Hematopoietic multipotent progenitor cell (in vitro differentiated cells): Measurements from ENCODE around the gene RMDN2. TPM values are rescaled to one million over a fixed set of nuclear protein-coding genes. Genes with fewer than 3 reads are reported as not detected.
"Not testable (repeated sequence)": the region's sequence is repeated elsewhere in the genome, so short reads cannot be mapped to it uniquely, and the experiment has no call there.

ENCODE experiments used
- DNase-seq, 3 donors: peaks; one replicate each; pipeline ENCODE4 v3.0.0-alpha.2; 2011 to 2015; ENCODE audit warnings: low read depth in 2 of 3, low spot score in 2 of 3
- total RNA-seq: library from RNA; depleted of rRNA; stranded (reverse); fragments of >200 nt; gene quantifications from one replicate; pipeline ENCODE4 v1.2.3, GENCODE V29; 2012

The RMDN2 gene
- total RNA-seq, 1 donor, result 1.1 TPM

GRCh38 chr2:37984176-37984575 lies 59.1 kb downstream of the RMDN2 start:
- no peak for DNase-seq

- peak in 2 of 3 donors; percentile 6 to 22 for DNase-seq
Measured at GRCh38 chr2:37984589-37984988, 59.5 kb downstream of the RMDN2 start.

GRCh38 chr2:37985333-37985732 lies 60.2 kb downstream of the RMDN2 start:
- DNase-seq, result no peak

- no peak for DNase-seq
Measured at GRCh38 chr2:37987098-37987775, 62.1 kb downstream of the RMDN2 start.

GRCh38 chr2:37992601-37993000 lies 67.5 kb downstream of the RMDN2 start:
- DNase-seq, result no peak

GRCh38 chr2:37993143-37993542 lies 68.1 kb downstream of the RMDN2 start:
- peak in 1 of 3 donors; percentile 12 for DNase-seq

- DNase-seq, result no peak
Measured at GRCh38 chr2:37997629-37998028, 72.5 kb downstream of the RMDN2 start.

GRCh38 chr2:38000485-38001222 lies 75.6 kb downstream of the RMDN2 start:
- no peak for DNase-seq

GRCh38 chr2:38010187-38010586 lies 85.1 kb downstream of the RMDN2 start:
- DNase-seq, result not testable (repeated sequence)

GRCh38 chr2:38010995-38011394 lies 85.9 kb downstream of the RMDN2 start:
- no peak for DNase-seq

GRCh38 chr2:38013158-38013752 lies 88.2 kb downstream of the RMDN2 start:
- no peak for DNase-seq

- DNase-seq, result no peak
Measured at GRCh38 chr2:38016219-38016618, 91.1 kb downstream of the RMDN2 start.

- no peak for DNase-seq
Measured at GRCh38 chr2:38017836-38018235, 92.7 kb downstream of the RMDN2 start.

GRCh38 chr2:38020359-38021069 lies 95.4 kb downstream of the RMDN2 start:
- DNase-seq, result not testable (repeated sequence)

GRCh38 chr2:38021589-38021988 lies 96.5 kb downstream of the RMDN2 start:
- no peak for DNase-seq

- no peak for DNase-seq
Measured at GRCh38 chr2:38026846-38027245, 101.8 kb downstream of the RMDN2 start.

- DNase-seq, result no peak
Measured at GRCh38 chr2:38028829-38029228, 103.7 kb downstream of the RMDN2 start.

- no peak for DNase-seq
Measured at GRCh38 chr2:38029512-38029911, 104.4 kb downstream of the RMDN2 start.

- no peak for DNase-seq
Measured at GRCh38 chr2:38030635-38031355, 105.7 kb downstream of the RMDN2 start.

- DNase-seq, result no peak
Measured at GRCh38 chr2:38032946-38033345, 107.9 kb downstream of the RMDN2 start.

GRCh38 chr2:38033646-38034045 lies 108.6 kb downstream of the RMDN2 start:
- DNase-seq, result no peak
